H9 (cell line): Measurements from ENCODE around the gene IFFO2. TPM values are rescaled to one million over a fixed set of nuclear protein-coding genes. Genes with fewer than 3 reads are reported as not detected.

Experiments used
- DNase-seq: peaks from one replicate; pipeline ENCODE4 v3.0.0-alpha.2; 2017
- H2AFZ ChIP-seq: one replicate; pipeline ENCODE4 v1.6.1; 2013; ENCODE audit warnings: mild to moderate bottlenecking, low read length, control low read depth, moderate library complexity
- H2AK5ac ChIP-seq: 2 replicates; pipeline ENCODE4 v1.6.1; 2013; ENCODE audit warnings: low read length, control low read depth, mixed read lengths; ENCODE audit not compliant: insufficient read length
- H2BK120ac ChIP-seq: one replicate; pipeline ENCODE4 v1.6.1; 2013; ENCODE audit warnings: low read depth, mild to moderate bottlenecking, low read length, control low read depth, inconsistent platforms; ENCODE audit not compliant: poor library complexity, severe bottlenecking
- H2BK12ac ChIP-seq: 2 replicates; pipeline ENCODE4 v1.6.1; 2013; ENCODE audit warnings: low read length, control low read depth, mixed read lengths, low read depth; ENCODE audit not compliant: insufficient read length
- H2BK15ac ChIP-seq: 2 replicates; pipeline ENCODE4 v1.6.1; 2013; ENCODE audit warnings: low read depth, low read length, control low read depth
- H2BK20ac ChIP-seq: one replicate; pipeline ENCODE4 v1.6.1; 2013; ENCODE audit warnings: low read depth, mild to moderate bottlenecking, low read length, control low read depth, inconsistent platforms; ENCODE audit not compliant: poor library complexity, severe bottlenecking
- H2BK5ac ChIP-seq: 2 replicates; pipeline ENCODE4 v1.6.1; 2013; ENCODE audit warnings: low read length, control low read depth, mixed read lengths; ENCODE audit not compliant: insufficient read length
- H3K14ac ChIP-seq: 2 replicates; pipeline ENCODE4 v1.6.1; 2013; ENCODE audit warnings: low read length, control low read depth; ENCODE audit not compliant: insufficient read depth
- H3K18ac ChIP-seq: 2 replicates; pipeline ENCODE4 v1.6.1; 2013; ENCODE audit warnings: low read depth, mild to moderate bottlenecking, mixed read lengths, low read length, control low read depth; ENCODE audit not compliant: insufficient read length
- H3K23ac ChIP-seq: 2 replicates; pipeline ENCODE4 v1.6.1; 2013; ENCODE audit warnings: low read length, control low read depth, mixed read lengths, low read depth; ENCODE audit not compliant: insufficient read length
- H3K23me2 ChIP-seq: 2 replicates; pipeline ENCODE4 v1.6.1; 2013; ENCODE audit warnings: low read depth, mild to moderate bottlenecking, mixed read lengths, low read length, control low read depth; ENCODE audit not compliant: insufficient read length, poor library complexity, severe bottlenecking
- H3K27ac ChIP-seq: 2 replicates; pipeline ENCODE4 v1.5.1; 2013; ENCODE audit warnings: low read length, control low read depth, mixed read lengths, low read depth; ENCODE audit not compliant: insufficient read length
- H3K27me3 ChIP-seq: 2 replicates; pipeline ENCODE4 v1.6.1; 2013; ENCODE audit warnings: low read length, control low read depth, inconsistent platforms; ENCODE audit not compliant: insufficient read depth
- H3K4ac ChIP-seq: 2 replicates; pipeline ENCODE4 v1.6.1; 2013; ENCODE audit warnings: low read depth, mild to moderate bottlenecking, control low read depth, inconsistent platforms, low read length, moderate library complexity
- H3K4me1 ChIP-seq: 2 replicates; pipeline ENCODE4 v1.6.1; 2013; ENCODE audit warnings: low read length, control low read depth, inconsistent platforms; ENCODE audit not compliant: insufficient read depth
- H3K4me2 ChIP-seq: 2 replicates; pipeline ENCODE4 v1.6.1; 2013; ENCODE audit warnings: low read length, control low read depth, mixed read lengths; ENCODE audit not compliant: insufficient read length, insufficient read depth
- H3K56ac ChIP-seq: 2 replicates; pipeline ENCODE4 v1.6.1; 2013; ENCODE audit warnings: low read depth, mild to moderate bottlenecking, mixed read lengths, low read length, control low read depth; ENCODE audit not compliant: insufficient read length
- H3K79me1 ChIP-seq: 2 replicates; pipeline ENCODE4 v1.6.1; 2013; ENCODE audit warnings: low read depth, mild to moderate bottlenecking, moderate library complexity, low read length, control low read depth, inconsistent platforms; ENCODE audit not compliant: insufficient read depth, poor library complexity, severe bottlenecking
- H3K79me2 ChIP-seq: 2 replicates; pipeline ENCODE4 v1.6.1; 2013; ENCODE audit warnings: low read length, control low read depth, inconsistent platforms; ENCODE audit not compliant: insufficient read depth
- H3K9ac ChIP-seq: 2 replicates; pipeline ENCODE4 v1.6.1; 2013; ENCODE audit warnings: low read length, control low read depth, mixed read lengths; ENCODE audit not compliant: insufficient read length; ENCODE audit errors: extremely low read depth
- H3K9me3 ChIP-seq: one replicate; pipeline ENCODE4 v1.6.1; 2013; ENCODE audit warnings: low read depth, low read length, inconsistent platforms; ENCODE audit not compliant: control insufficient read depth
- H3T11ph ChIP-seq: one replicate; pipeline ENCODE4 v1.6.1; 2013; ENCODE audit warnings: mild to moderate bottlenecking, low read length, control low read depth, inconsistent platforms
- H4K20me1 ChIP-seq: one replicate; pipeline ENCODE4 v1.6.1; 2013; ENCODE audit not compliant: control insufficient read depth, insufficient read length, insufficient read depth
- H4K5ac ChIP-seq: 2 replicates; pipeline ENCODE4 v1.6.1; 2013; ENCODE audit warnings: low read depth, mild to moderate bottlenecking, mixed read lengths, low read length, control low read depth; ENCODE audit not compliant: insufficient read length
- H4K8ac ChIP-seq: replicated peaks from 2 replicates; pipeline ENCODE4 v1.6.1; 2013; ENCODE audit warnings: low read length, control low read depth, mixed read lengths, low read depth; ENCODE audit not compliant: insufficient read length
- H4K91ac ChIP-seq: 2 replicates; pipeline ENCODE4 v1.6.1; 2013; ENCODE audit warnings: low read depth, mild to moderate bottlenecking, moderate library complexity, mixed read lengths, low read length, control low read depth; ENCODE audit not compliant: insufficient read length
- H3K27ac Mint-ChIP-seq, 3 experiments: 2 replicates in 2 of 3; 3 replicates in 1 of 3; pipeline ENCODE4 v1.8.0; 2020 to 2021; ENCODE audit warnings: mixed read lengths in 3 of 3, mild to moderate bottlenecking in 1 of 3, moderate library complexity in 1 of 3
- H3K27me3 Mint-ChIP-seq: 2 replicates; pipeline ENCODE4 v1.8.0; 2021; ENCODE audit warnings: low read depth, mild to moderate bottlenecking, moderate library complexity, mixed read lengths
- H3K36me3 Mint-ChIP-seq, 3 experiments: 2 replicates in 2 of 3; 3 replicates in 1 of 3; pipeline ENCODE4 v1.8.0; 2020 to 2021; ENCODE audit warnings: low read depth in 3 of 3, mixed read lengths in 3 of 3; ENCODE audit not compliant: insufficient read depth in 1 of 3
- H3K4me1 Mint-ChIP-seq, 2 experiments: 2 replicates each; pipeline ENCODE4 v1.8.0; 2020; ENCODE audit warnings: mixed read lengths in 2 of 2
- H3K4me3 Mint-ChIP-seq, 2 experiments: 2 replicates in 1 of 2; 3 replicates in 1 of 2; pipeline ENCODE4 v1.8.0; 2020 to 2021; ENCODE audit warnings: mild to moderate bottlenecking in 2 of 2, mixed read lengths in 2 of 2, moderate library complexity in 1 of 2
- H3K9me3 Mint-ChIP-seq, 2 experiments: 2 replicates in 1 of 2; 3 replicates in 1 of 2; pipeline ENCODE4 v1.8.0; 2020; ENCODE audit warnings: mild to moderate bottlenecking in 2 of 2, mixed read lengths in 2 of 2, moderate library complexity in 1 of 2
- WGBS: extraction: QIAGEN DNeasy Blood & Tissue Kit; methylation state at CpG from one replicate; pipeline ENCODE4 v1.1.7; 2013; ENCODE audit warnings: missing lambda C conversion rate, low lambda C conversion rate, mixed read lengths; ENCODE audit not compliant: insufficient read length; ENCODE audit errors: extremely low coverage; 5-methylcytosine and 5-hydroxymethylcytosine counted together
- total RNA-seq: library from RNA; stranded (reverse); gene quantifications from 2 replicates; pipeline ENCODE4 v1.2.1, GENCODE V29; 2021
- TF ChIP-seq, protein P1 (sequence below): fragments of 200-600 bp; sonication (generic); conservative IDR thresholded peaks from 3 replicates; pipeline ENCODE4 v1.8.0; 2021; ENCODE audit warnings: antibody characterized with exemption, mild to moderate bottlenecking

The IFFO2 gene
- total RNA-seq, 1 experiment from 2014 or later: 3.6 TPM

DNA sequence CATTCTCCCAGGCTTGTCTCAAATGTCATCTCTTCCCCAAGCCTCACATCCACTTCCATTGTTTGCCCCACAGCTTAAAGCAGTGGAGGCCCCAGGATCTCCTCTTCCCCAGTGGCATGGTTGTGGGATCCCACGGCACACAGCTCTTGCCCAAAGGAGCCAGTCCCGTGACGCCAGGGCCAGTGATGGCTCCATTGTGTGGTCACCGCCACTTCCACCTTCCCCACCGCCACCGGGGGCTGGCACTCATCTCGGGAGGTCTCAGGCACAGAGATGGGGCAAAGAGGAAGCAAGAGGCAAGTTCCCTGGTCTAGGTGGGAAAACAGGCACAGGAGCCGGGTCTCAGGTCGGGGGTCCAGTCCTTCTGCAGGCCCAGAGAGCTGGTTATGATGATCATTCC is 31.2 kb downstream of the IFFO2 start:
- Histone ChIP-seq H3K9me3 (no peaks in the 10 kb centered on the region), H2AK5ac (no peak overlapping the region), H3K79me2 (no peaks in the 10 kb centered on the region), H3K27me3 (no peaks in the 10 kb centered on the region), H3K27ac (no peak overlapping the region), H3K56ac (no peak overlapping the region), H3K4ac (no peak overlapping the region), H2AFZ (no peak overlapping the region), H3K14ac (no peak overlapping the region), H3K23ac (no peak overlapping the region), H4K91ac (no peak overlapping the region), H2BK5ac (no peak overlapping the region), H2BK12ac (no peak overlapping the region), H2BK120ac (no peak overlapping the region), H3K4me1 (no peaks in the 10 kb centered on the region), H3K18ac (no peak overlapping the region), H4K8ac (no peak overlapping the region), H4K5ac (no peak overlapping the region), H3K4me2 (no peak overlapping the region), H4K20me1 (no peaks in the 10 kb centered on the region), H3K23me2 (no peaks in the 10 kb centered on the region), H2BK15ac (no peak overlapping the region), H3K79me1 (no peaks in the 10 kb centered on the region), H3K9ac (no peak overlapping the region), H3T11ph (no peak overlapping the region), H2BK20ac (no peak overlapping the region)
- Mint-ChIP-seq H3K9me3 (peaks cover 2 to 4% of the 10 kb centered on the region in 2 experiments; a peak in 2 of 5 replicates), H3K27me3 (no peaks in the 10 kb centered on the region; the same call in 1 of the 2 replicates), H3K27ac (no peak overlapping the region), H3K4me3 (no peak overlapping the region), H3K36me3 (peaks cover 0 to 5% (median 2%) of the 10 kb centered on the region in 3 experiments; a peak in 4 of 7 replicates), H3K4me1 (peaks cover 25 to 26% of the 10 kb centered on the region in 2 experiments)
- no peak for DNase-seq
- TF ChIP-seq, protein P1, sequence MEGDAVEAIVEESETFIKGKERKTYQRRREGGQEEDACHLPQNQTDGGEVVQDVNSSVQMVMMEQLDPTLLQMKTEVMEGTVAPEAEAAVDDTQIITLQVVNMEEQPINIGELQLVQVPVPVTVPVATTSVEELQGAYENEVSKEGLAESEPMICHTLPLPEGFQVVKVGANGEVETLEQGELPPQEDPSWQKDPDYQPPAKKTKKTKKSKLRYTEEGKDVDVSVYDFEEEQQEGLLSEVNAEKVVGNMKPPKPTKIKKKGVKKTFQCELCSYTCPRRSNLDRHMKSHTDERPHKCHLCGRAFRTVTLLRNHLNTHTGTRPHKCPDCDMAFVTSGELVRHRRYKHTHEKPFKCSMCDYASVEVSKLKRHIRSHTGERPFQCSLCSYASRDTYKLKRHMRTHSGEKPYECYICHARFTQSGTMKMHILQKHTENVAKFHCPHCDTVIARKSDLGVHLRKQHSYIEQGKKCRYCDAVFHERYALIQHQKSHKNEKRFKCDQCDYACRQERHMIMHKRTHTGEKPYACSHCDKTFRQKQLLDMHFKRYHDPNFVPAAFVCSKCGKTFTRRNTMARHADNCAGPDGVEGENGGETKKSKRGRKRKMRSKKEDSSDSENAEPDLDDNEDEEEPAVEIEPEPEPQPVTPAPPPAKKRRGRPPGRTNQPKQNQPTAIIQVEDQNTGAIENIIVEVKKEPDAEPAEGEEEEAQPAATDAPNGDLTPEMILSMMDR: no peak
- no CpG with 5 or more reads among the region's 9 CpGs for WGBS
